Neural progenitor cell (in vitro differentiated cells): ENCODE results near the gene FXYD4.

Source experiments
- CTCF ChIP-seq: fragments of 200-600 bp; sonication (generic); IDR thresholded peaks from 2 replicates; pipeline ENCODE4 v1.5.1; 2017; ENCODE audit warnings: antibody characterized with exemption, mild to moderate bottlenecking
- EZH2 ChIP-seq: fragments of 200-600 bp; sonication (generic); IDR thresholded peaks from 2 replicates; pipeline ENCODE4 v1.6.1; 2017; ENCODE audit warnings: antibody characterized with exemption, mild to moderate bottlenecking, moderate library complexity

- TF ChIP-seq CTCF = no peak
- no peak for TF ChIP-seq EZH2
These were observed 46.7 kb downstream of the FXYD4 start for GRCh38 chr10:43417950-43418768.
